GOT3 (cell line): Measurements from ENCODE around the gene TNS2.
"Not testable (repeated sequence)": the region's sequence is repeated elsewhere in the genome, so short reads cannot be mapped to it uniquely, and the experiment has no call there.

ENCODE experiments used
- DNase-seq: peaks from one replicate; lab custom pipeline; 2025; ENCODE audit warnings: mixed read lengths; lab: John Stamatoyannopoulos, UW

The TNS2 gene, protein sequence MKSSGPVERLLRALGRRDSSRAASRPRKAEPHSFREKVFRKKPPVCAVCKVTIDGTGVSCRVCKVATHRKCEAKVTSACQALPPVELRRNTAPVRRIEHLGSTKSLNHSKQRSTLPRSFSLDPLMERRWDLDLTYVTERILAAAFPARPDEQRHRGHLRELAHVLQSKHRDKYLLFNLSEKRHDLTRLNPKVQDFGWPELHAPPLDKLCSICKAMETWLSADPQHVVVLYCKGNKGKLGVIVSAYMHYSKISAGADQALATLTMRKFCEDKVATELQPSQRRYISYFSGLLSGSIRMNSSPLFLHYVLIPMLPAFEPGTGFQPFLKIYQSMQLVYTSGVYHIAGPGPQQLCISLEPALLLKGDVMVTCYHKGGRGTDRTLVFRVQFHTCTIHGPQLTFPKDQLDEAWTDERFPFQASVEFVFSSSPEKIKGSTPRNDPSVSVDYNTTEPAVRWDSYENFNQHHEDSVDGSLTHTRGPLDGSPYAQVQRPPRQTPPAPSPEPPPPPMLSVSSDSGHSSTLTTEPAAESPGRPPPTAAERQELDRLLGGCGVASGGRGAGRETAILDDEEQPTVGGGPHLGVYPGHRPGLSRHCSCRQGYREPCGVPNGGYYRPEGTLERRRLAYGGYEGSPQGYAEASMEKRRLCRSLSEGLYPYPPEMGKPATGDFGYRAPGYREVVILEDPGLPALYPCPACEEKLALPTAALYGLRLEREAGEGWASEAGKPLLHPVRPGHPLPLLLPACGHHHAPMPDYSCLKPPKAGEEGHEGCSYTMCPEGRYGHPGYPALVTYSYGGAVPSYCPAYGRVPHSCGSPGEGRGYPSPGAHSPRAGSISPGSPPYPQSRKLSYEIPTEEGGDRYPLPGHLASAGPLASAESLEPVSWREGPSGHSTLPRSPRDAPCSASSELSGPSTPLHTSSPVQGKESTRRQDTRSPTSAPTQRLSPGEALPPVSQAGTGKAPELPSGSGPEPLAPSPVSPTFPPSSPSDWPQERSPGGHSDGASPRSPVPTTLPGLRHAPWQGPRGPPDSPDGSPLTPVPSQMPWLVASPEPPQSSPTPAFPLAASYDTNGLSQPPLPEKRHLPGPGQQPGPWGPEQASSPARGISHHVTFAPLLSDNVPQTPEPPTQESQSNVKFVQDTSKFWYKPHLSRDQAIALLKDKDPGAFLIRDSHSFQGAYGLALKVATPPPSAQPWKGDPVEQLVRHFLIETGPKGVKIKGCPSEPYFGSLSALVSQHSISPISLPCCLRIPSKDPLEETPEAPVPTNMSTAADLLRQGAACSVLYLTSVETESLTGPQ (N-terminal part only)

DNA sequence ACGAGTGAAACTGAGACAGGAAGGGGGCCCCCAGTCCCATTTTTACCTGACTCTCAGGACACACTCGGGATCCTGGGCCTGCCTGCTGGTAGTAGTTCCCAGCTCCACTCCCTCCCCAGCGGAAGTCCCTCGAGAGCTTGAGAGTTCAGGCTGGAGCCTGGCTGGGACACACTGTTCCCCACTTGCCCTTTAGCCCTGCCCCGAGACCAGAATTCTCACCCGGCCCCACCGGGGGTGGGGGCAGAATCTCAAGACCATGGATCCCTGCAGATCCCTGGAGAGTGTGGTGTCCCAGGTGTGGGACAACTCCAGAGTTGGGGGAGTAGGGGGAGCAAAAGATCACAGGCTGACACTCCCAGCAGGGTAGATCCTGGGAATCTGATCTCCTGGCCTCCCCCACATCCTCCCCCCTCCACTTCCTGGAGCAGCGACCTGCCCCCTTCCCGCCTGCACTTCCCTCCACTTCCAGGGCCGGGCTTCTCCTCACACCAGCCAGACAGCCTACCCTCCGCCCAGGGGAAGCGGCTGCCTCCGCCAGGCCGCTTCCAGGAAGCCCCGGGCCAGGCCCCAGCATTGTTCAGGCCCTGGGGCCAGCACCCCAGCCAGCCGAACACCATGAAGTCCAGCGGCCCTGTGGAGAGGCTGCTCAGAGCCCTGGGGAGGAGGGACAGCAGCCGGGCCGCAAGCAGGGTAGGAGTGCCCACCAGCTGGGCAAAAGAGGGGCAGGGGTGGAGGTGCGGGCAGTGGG, at the start of gene TNS2:
Gene TNS2, plus strand, starts transcription at position 495 of the 748 bp plus-strand sequence. Its CDS starts 121 bp downstream, at position 616.
- DNase-seq = no peak

DNA sequence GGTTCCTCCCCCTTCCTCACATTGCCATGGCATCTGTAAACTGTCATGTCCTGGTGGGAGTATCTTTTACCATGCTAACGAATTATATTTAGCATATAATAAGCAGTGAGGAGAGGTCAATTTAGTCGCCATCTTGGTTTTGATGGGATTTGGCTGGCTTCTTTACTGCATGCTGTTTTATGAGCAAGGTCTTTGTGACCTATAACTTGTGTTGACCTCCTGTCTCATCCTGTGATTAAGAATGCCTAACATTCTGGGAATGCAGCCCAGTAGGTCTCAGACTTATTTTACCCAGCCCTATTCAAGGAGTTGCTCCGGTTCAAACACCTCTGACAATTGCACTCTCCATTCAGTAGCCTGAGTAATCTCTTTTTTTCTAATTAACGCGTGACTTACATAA, 45.7 kb upstream of the TNS2 start:
- no peak for DNase-seq

DNA sequence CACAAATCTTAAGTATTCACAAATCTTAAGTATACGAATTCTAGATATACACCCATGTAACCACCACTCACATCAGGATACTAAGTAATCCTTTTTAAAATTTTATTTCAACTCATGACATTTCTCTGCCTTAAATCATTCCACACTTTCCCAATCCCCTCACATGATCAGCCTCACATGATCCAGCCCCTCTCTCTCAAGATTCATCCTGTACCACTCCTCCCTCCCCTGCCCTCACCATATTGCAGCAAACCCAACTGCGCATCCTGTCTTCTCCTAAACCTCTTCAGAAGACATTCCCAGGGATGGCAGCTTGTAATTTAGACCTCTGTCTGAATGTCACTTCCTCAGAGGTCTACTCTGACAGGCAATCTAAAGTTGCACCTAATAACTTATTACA, 45.3 kb upstream of the TNS2 start:
- no peak for DNase-seq

DNA sequence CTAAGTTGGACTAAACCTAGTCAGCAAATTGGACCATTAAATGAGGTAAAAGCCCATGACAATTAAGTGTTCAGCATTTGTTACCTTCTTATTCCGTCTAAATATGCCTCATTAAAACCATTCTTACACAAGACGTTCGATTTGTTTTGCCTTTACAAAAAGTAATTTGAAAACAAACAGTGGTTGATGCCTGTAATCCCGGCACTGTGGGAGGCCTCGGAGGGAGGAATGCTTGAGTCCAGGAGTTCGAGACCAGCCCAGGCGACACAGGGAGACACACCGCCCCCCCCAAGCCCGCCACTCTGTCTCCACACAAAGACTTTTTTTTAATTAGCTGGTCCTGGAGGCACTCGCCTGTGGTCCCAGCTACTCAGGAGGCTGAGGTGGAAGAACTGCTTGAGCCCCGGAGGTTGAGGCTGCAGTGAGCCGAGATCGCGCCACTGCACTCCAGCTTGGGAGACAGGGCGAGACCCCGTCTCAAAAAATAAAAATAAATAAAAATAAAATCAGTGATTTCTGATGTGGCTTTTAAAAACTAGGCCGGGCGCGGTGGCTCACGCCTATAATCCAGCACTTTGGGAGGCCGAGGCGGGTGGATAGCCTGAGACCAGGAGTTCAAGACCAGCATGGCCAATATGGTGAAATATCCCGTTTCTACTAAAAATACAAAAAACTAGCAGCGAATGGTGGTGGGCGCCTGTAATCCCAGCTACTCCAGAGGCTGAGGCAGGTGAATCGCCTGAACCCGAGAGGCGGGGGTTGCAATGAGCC, 44.5 kb upstream of the TNS2 start:
- no peak for DNase-seq

DNA sequence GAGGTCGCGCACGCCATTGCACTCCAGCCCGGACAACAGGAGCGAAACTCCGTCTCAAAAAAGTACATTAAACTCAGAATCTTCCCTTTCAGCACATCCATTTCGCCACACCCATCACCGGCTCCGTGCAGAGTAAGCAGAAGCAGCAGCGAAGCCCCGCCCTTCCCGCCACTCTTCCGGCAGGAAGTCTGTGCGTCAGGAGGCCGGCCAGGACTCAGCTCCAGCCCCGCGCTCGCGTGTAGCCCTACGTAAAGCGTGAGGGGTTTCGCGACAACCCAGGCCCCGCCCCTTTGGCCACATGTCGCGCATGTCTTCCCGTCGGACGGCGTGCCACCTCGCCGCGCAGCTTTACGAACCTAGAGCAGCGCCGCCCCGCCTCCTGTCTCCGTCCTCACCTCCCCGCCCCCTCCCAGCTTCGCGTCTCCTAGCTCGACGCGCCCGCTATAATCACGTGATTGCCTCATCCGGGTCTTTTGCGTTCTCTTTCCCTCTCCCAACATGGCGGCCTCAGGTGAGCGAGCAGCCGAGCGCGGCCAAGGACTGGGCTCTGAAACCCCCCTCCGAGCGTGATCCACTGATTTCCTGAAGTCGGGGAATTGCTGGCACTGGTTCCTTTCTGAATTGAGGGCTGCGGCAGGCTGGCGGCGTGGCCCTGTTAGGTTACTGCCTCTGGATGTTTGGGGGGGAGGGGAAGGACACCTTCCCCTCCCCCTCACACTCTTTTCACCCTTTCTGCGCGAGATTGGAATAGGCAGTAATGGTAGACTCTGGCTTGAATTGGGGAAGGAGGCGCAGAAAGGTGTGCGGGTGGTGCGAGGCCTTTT, 43.7 kb upstream of the TNS2 start, which contains the start of gene EIF4B:
Gene EIF4B, plus strand, starts transcription at position 471 of the 824 bp plus-strand sequence. Its CDS starts 28 bp downstream, at position 499.
- DNase-seq = peak; percentile 98

DNA sequence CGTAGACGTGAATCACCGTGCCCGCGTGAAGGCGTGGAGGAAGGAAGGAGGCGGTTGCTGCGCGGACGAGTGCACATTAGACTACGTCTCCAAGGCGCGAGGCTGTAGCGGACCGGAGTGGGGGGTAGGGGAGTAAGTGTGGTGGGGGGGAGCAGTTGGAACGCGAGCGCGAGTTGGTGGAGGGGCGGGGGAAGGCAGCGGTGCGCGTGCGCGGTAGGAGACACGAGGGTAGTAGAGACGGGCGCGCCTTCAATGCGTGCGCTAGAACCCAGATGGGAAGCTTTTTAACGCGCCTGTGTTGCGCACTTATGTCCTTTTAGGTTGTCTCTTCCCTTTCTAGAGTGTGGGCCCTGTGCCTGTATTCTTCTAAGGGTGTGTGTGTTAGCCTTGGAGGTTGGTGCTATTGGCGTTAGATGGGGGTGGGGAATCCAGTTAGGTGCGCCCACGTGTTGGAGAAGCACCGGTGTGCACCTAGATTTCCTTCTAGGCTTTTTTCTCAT, 43.0 kb upstream of the TNS2 start:
- DNase-seq = no peak

DNA sequence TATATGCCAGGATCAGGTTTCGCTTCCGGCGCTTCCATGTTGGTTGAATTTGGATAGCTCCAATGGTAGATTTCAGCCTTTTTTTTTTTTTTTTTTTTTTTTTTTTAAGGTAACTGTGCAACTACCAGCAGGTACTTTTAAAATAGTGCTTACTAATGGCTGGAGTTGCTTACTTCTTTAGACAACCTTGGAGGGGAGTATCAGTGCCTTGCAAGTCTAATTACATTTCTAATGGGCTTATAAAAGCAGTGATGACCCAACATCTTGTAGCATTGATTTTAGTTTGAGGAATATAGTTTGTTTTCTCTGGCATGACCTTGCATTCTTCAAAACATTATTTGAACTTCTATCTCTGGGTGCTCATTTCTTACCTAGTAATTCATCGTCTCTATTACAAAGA, 42.5 kb upstream of the TNS2 start:
- DNase-seq = no peak

DNA sequence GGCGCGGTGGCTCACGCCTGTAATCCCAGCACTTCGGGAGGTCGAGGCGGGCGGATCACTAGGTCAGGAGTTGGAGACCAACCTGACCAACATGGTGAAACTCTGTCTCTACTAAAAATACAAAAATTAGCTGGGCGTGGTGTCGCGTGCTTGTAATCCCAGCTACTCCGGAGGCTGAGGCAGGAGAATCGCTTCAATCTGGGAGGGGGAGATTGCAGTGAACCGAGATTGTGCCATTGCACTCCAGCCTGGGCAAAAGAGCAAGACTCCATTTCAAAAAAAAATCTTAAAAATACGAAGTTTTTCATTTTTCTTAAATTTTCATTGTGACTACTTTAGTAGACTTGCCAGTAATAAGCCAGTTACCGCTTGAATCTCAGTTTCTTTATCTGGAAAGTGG, 41.1 kb upstream of the TNS2 start:
- not testable (repeated sequence) for DNase-seq

DNA sequence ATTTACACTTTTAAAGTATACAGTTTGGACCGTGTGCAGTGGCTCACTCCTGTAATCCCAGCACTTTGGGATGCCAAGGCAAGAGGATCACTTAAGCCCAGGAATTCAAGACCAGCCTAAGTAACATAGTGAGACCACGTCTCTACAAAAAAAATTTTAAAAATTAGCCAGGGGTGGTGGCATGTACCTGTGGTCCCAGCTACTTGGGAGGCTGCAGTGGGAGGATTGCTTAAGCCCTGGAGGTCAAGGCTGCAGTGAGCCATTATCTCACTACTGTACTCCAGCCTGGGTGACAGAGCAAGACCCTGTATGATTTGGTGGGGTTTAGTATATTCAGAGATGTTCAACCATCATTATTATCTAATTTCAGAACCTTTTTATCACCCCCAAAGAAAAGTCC, 38.9 kb upstream of the TNS2 start:
- DNase-seq = no peak

DNA sequence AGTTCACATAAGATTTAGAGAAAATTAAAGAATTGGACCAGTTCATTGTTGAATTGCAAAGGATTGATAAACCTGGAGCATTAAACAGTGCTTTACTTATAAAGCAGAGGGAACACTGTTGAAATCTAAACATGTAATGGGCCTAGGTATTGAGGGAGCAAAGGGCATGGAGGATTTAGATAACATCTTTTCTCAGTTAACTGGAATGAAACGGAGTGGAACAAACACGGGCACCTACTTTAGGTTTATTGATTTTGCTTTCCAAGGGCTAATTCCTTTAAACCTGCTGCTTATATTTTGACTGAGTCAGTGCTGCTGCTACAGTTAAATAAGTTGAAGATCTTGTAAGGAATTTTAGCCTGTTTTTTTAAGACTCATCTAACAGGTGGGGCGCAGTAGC, 38.0 kb upstream of the TNS2 start:
- DNase-seq = no peak

DNA sequence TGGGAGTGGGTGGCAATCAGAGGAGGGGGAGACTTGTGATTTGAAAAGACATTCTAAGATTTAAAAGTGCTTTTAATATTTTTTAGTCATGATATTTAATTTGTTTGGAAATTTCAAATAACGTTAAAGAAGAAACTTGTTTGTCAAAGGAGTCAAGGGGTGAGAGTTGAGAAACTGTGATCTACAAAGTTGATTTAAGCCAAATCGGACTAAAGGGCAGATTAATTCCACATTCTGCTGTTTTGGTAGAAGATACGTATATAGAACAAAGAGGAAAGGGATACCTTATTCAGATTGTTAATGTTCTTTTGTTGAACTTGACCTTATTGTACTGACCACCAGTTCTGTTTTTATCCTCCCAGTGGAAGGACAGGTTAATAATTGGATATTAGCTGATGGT, 36.9 kb upstream of the TNS2 start:
- DNase-seq = no peak

DNA sequence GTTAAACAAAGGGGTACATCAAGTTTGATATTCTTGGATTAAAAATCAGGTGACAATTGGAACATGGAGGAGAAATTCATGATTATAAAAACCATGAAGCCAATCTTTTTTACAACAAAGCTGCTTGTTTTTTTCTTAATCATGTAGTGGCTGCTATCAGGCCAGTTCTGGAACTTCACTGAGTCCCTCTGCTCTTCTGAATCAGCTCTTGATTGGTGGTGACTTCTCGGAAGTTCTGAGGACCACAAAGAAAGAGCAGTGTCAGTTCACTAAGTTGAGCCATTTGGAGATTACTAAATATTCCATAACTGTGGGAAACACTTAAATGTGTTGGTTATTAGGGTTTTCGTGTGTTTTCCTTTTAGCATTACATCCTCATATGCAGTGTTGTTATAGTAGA, 35.2 kb upstream of the TNS2 start:
- DNase-seq = no peak

DNA sequence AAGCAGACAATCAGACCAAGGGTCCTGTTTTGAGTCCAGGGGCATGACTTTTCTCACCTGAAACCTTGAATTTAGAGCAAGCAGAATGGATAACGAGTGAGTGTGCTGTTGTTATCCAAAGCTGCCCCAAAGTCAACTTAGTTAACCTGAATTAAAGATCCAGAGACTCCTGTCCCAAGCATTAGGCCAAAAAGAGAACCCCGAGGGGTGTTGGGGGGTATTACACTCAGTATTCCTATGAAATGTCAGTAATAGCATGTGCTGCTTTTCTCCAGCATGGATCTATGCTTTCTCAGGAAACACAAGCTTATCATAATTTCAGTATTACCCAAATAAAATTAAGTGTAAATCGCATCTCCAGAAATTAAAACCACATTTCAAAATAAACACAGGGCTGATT, 24.6 kb upstream of the TNS2 start:
- DNase-seq = no peak

DNA sequence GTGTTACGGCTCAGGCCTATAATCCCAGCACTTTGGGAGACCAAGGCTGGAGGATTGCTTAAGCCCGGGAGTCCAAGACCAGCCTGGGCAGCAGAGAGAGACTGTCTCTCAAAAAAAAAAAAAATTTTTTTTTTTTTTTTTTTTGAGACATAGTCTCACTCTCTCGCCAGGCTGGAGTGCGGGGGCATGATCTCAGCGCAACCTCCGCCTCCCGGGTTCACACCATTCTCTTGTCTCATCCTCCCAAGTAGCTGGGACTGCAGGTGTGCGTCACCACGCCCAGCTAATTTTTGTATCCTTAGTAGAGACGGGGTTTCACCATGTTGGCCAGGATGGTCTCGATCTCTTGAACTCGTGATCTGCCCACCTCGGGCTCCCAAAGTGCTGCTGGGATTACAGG, 22.9 kb upstream of the TNS2 start:
- DNase-seq = not testable (repeated sequence)

DNA sequence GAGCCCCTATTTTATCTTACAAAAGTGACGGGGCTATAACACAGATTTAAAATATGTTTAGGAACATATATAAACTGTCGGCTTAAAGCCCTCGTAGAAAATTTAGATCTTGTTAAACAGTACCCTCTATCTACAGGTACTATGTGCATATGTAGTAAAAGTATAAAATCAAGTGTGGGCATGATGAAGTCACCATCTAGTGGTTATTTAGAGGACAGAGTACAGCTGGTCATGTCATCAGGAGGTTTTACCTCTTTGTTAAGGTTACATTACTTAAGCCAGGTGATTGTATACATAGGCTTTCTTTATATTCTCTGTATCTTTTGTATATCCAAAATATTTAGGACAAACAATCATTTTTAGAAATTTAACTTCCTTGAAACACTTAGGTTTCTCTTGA, 18.2 kb upstream of the TNS2 start:
- DNase-seq = no peak

DNA sequence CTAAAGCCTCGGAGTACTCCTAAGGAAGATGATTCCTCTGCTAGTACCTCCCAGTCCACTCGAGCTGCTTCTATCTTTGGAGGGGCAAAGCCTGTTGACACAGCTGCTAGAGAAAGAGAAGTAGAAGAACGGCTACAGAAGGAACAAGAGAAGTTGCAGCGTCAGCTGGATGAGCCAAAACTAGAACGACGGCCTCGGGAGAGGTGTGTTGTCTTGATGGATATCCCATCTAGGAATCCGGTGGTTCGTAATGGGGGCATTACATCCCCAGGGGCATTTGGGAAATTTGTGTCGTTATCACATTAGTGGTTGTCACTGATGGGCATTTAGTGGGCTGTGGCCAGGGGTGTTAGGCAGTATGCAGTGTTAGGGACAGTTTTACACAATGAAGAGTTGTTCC, 16.0 kb upstream of the TNS2 start:
- DNase-seq = not testable (repeated sequence)

DNA sequence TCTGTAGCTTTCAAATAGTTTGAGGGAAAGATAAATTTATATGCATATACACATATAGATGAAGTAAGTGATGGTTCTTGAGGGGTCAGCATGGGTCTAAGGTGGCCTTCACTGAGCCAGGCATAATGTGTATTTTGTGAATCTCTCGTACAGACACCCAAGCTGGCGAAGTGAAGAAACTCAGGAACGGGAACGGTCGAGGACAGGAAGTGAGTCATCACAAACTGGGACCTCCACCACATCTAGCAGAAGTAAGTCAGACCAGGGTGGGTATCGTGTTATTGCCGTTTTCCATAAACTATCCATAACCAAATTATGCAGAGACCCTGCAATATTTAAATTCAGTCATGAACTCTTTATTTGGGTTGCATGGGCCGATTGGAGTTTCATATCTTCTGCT, 15.4 kb upstream of the TNS2 start:
- no peak for DNase-seq

DNA sequence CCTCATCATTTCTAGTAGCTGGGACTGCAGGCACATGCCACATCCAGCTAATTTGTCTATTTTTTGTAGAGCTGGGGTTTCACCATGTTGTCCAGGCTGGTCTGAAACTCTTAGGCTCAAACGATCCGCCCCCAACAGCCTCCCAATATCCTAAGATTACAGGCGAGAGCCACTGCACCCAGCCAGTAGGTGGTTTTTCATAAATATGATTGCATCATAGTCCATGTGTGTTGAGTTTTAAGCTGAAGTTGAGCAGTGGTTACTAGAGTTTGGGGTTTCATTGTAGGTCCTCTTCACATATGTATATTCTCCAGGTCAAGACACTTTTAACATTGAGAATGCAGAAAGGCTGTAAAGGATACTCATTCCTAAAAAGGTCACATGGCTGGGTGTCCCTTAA, 13.1 kb upstream of the TNS2 start:
- DNase-seq = no peak

DNA sequence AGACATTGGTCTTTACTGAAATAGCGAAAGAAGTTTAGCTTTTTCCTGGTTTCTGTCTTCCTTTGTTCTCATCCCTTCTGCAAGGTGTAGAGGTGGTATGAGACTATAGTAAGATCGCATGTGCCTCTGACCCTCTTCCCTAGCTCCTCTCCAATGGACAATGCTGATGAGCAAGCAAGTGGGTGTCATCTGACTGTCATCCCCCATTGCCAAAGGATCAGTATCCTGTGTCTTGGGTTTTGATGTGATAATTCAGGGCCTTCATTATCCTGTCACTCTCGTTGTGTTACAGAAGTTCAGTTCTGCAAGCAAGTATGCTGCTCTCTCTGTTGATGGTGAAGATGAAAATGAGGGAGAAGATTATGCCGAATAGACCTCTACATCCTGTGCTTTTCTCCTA, 10.0 kb upstream of the TNS2 start:
- no peak for DNase-seq
